ENCODE results near the gene MRPL10. TPM values are rescaled to one million over a fixed set of nuclear protein-coding genes. Genes with fewer than 3 reads are reported as not detected.

Gene MRPL10
- total and polyA plus RNA-seq, 2 of the 8 experiments (the other 6 are each of a cell fraction or from before 2014, with no cell fraction given) = 85.3 to 214 TPM

- TF ChIP-seq EP300 (IDR thresholded peaks at IDR 0.05; ENCODE audit: borderline replicate concordance in 1 of 2, low read depth in 2 of 2, low read length in 2 of 2) (no peak), KDM1A (IDR thresholded peaks at IDR 0.05; ENCODE audit: borderline replicate concordance, low read length) (no peak), KDM4A (IDR thresholded peaks at IDR 0.05; ENCODE audit: low read depth, low read length, severe bottlenecking) (no peak), POLR2A (IDR thresholded peaks at IDR 0.05; ENCODE audit: control extremely low read depth in 1 of 2, low read depth in 2 of 2, low read length in 2 of 2) (no peak), BACH1 (IDR thresholded peaks at IDR 0.05; ENCODE audit: low read length) (no peak)
- FAIRE-seq = no peak
These were observed 35.6 kb upstream of the MRPL10 start for GRCh38 chr17:47866941-47867340.

More at GRCh38 chr17:47866941-47867340, 35.6 kb upstream of the MRPL10 start:
- H3K56ac ChIP-seq (replicated peaks; ENCODE audit: insufficient read length, low read depth, low read length) = no peak overlapping the region
- H2BK20ac ChIP-seq (ENCODE audit: low read length) = no peak overlapping the region
- peaks cover 4 to 10% (median 9%) of the 10 kb centered on the region in 4 experiments for H3K4me1 ChIP-seq (replicated peaks in 1 of 4; ENCODE audit: control insufficient read depth in 3 of 4, insufficient read depth in 4 of 4, low read length in 3 of 4)
- H3K27ac ChIP-seq (ENCODE audit: low read depth, low read length) = no peak overlapping the region
- H3K27me3 ChIP-seq (replicated peaks in 1 of 4; ENCODE audit: control insufficient read depth in 3 of 4, extremely low read depth in 1 of 4, insufficient read depth in 3 of 4, low read length in 3 of 4) = peaks cover 3 to 19% (median 16%) of the 10 kb centered on the region in 4 experiments; a peak in 5 of 7 replicates
- no peak overlapping the region for H2BK15ac ChIP-seq (ENCODE audit: low read length)
- DNase-seq (ENCODE audit: low read depth in 1 of 2, low spot score in 2 of 2) = no peak
- no peak overlapping the region; the same call in 1 of the 2 replicates for H3K18ac ChIP-seq (ENCODE audit: extremely low read depth, low read length)
- H3K4ac ChIP-seq (replicated peaks; ENCODE audit: insufficient read length, low read depth, low read length) = no peak overlapping the region
- no peak overlapping the region for H4K8ac ChIP-seq (ENCODE audit: extremely low read depth, insufficient read depth, low read length)
- no peaks in the 10 kb centered on the region for H3K79me2 ChIP-seq (ENCODE audit: control insufficient read depth in 1 of 2, insufficient read depth in 2 of 2, low read length in 2 of 2)
- no peaks in the 10 kb centered on the region for H4K20me1 ChIP-seq (replicated peaks in 1 of 2; ENCODE audit: control insufficient read depth in 1 of 2, insufficient read depth in 2 of 2, low read length in 2 of 2)
- no peak overlapping the region for H3K14ac ChIP-seq (ENCODE audit: insufficient read length)
- no peak overlapping the region for H3K4me2 ChIP-seq (ENCODE audit: insufficient read depth in 1 of 2, low read depth in 2 of 2, low read length in 2 of 2)
- ChIA-PET CTCF (ENCODE audit: partially characterized antibody) (interaction anchor here (10.7 kb wide), 1 partner anchor 18 kb away, joined by 257 read pairs; the partner anchor contains the start of genes SCRN2 and SP6), POLR2A (ENCODE audit: partially characterized antibody) (interaction anchor here (0.6 to 1.0 kb wide), 2 partner anchors 12 to 27 kb away, joined by 3 read pairs; no protein-coding TSS in a partner anchor)
- no peak overlapping the region for H2BK5ac ChIP-seq (ENCODE audit: low read depth, low read length)
- no peaks in the 10 kb centered on the region for H3K79me1 ChIP-seq (ENCODE audit: low read depth, low read length)
- no peak overlapping the region for H3K9ac ChIP-seq (replicated peaks in 1 of 4; ENCODE audit: extremely low read depth in 1 of 4, low read depth in 3 of 4, low read length in 3 of 4)
- WGBS, 2 experiments (ENCODE audit: extremely low coverage in 1 of 2, insufficient coverage in 1 of 2, insufficient read length in 1 of 2, insufficient replicate concordance in 2 of 2, low coverage in 1 of 2, low lambda C conversion rate in 2 of 2, missing lambda C conversion rate in 1 of 2) = 82% methylated on average over 16 of the region's 20 CpGs; no CpG with 5 or more reads in 1 of the 2 experiments
- no peak overlapping the region for H4K91ac ChIP-seq (replicated peaks; ENCODE audit: insufficient read length, low read length)
- no peak overlapping the region for H3K4me3 ChIP-seq (ENCODE audit: extremely low read depth in 1 of 4, insufficient read depth in 2 of 4, low read depth in 3 of 4, low read length in 4 of 4)
- no peaks in the 10 kb centered on the region for H3K9me3 ChIP-seq (ENCODE audit: insufficient read depth in 2 of 2, low read depth in 1 of 2, low read length in 1 of 2)
- no peak overlapping the region for H2BK12ac ChIP-seq (ENCODE audit: low read depth, low read length)
- 0 out of 2 replicates have a peak overlapping the region, but pooled peaks have one; percentile 24 for H2AK5ac ChIP-seq (ENCODE audit: low read depth, low read length)
- H2BK120ac ChIP-seq (replicated peaks; ENCODE audit: low read depth, low read length) = no peak overlapping the region
- no peak overlapping the region for H3K23ac ChIP-seq (ENCODE audit: insufficient read length)
- peaks cover under 1% of the 10 kb centered on the region; the same call in 1 of the 2 replicates for H3K23me2 ChIP-seq (ENCODE audit: low read depth, low read length)
- no peak overlapping the region for H2AFZ ChIP-seq (ENCODE audit: low read length)
- H4K5ac ChIP-seq (ENCODE audit: insufficient read length, low read depth, low read length) = no peak overlapping the region
- no peaks in the 10 kb centered on the region for H3K36me3 ChIP-seq (ENCODE audit: control insufficient read depth in 2 of 4, insufficient read depth in 4 of 4, low read length in 3 of 4)

Data from H1 (cell line).